Central memory CD8-positive, alpha-beta T cell (primary cell): ENCODE data around the gene TUT4.
"Not testable (repeated sequence)": the region's sequence is repeated elsewhere in the genome, so short reads cannot be mapped to it uniquely, and the experiment has no call there.

Experiments used
- ATAC-seq: fragments of 150-1000 bp; cut with Tn5 transposase; replicated peaks from 2 replicates; pipeline ENCODE4 v1.10.0; 2022; ENCODE audit warnings: mild to moderate bottlenecking, moderate FRiP score, moderate number of reproducible peaks; ENCODE audit not compliant: poor library complexity, severe bottlenecking; ENCODE audit errors: extremely low read depth
- DNase-seq, 2 donors: peaks; one replicate each; pipeline ENCODE4 v3.0.0; 2021; ENCODE audit warnings: low spot score in 2 of 2
- H3K27ac Mint-ChIP-seq: one replicate; pipeline ENCODE4 v1.8.0; 2022; ENCODE audit warnings: low read depth, mild to moderate bottlenecking, moderate library complexity, mixed read lengths
- H3K27me3 Mint-ChIP-seq: one replicate; pipeline ENCODE4 v1.8.0; 2022; ENCODE audit warnings: mixed read lengths
- H3K36me3 Mint-ChIP-seq: one replicate; pipeline ENCODE4 v1.8.0; 2022; ENCODE audit warnings: mild to moderate bottlenecking, moderate library complexity, mixed read lengths; ENCODE audit not compliant: insufficient read depth
- H3K4me1 Mint-ChIP-seq: one replicate; pipeline ENCODE4 v1.8.0; 2022; ENCODE audit warnings: mixed read lengths
- H3K4me3 Mint-ChIP-seq: one replicate; pipeline ENCODE4 v1.8.0; 2022; ENCODE audit warnings: mild to moderate bottlenecking, moderate library complexity, mixed read lengths
- H3K9me3 Mint-ChIP-seq: one replicate; pipeline ENCODE4 v1.8.0; 2022; ENCODE audit warnings: mixed read lengths

Gene TUT4

DNA sequence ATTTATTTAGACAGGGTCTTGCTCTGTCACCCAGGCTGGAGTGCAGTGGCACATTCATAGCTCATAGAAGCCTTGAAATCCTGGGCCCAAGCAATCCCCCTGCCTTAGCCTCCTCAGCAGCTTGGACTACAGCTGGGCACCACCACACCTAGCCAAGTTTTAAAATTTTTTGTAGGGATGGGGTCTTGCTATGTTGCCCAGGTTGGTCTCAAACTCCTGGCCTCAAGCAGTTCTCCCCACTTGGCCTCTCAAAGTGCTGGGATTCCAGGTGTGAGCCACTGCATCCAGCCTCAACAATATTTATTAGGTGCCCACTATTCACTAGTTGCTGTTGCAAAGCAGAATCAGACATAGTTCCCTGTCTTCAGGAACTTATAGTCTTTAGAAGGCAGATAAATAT is 35.1 kb upstream of the TUT4 start:
- Mint-ChIP-seq H3K4me3 (no peak overlapping the region), H3K27me3 (no peaks in the 10 kb centered on the region), H3K36me3 (no peaks in the 10 kb centered on the region), H3K27ac (no peak overlapping the region), H3K9me3 (no peaks in the 10 kb centered on the region), H3K4me1 (no peaks in the 10 kb centered on the region)
- no peak for DNase-seq
- no peak for ATAC-seq

DNA sequence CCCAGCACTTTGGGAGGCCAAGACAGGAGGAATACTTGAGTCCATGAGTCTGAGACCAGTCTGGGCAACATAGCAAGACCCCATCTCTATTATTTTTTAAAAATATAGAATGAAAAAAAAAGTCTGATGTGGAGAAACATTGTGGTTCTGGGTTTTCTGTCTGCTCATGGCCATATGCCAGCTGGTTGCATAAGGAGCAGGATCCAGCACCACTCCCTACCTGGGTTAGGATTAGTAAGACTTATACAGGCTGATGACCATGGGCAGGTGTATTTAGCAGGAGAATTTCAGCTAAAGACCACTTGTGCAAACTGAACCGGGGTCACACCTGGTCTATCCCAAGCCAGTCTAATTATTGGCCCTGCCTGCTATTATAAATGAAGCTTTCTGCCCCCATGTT is 32.6 kb upstream of the TUT4 start:
- H3K4me3 Mint-ChIP-seq, result no peak overlapping the region
- no peaks in the 10 kb centered on the region for H3K9me3 Mint-ChIP-seq
- no peak for ATAC-seq
- no peak overlapping the region for H3K27ac Mint-ChIP-seq
- DNase-seq, result no peak
- no peaks in the 10 kb centered on the region for H3K36me3 Mint-ChIP-seq
- H3K27me3 Mint-ChIP-seq, result no peaks in the 10 kb centered on the region
- H3K4me1 Mint-ChIP-seq, result no peaks in the 10 kb centered on the region

- no peak for DNase-seq
- Mint-ChIP-seq H3K27me3 (no peaks in the 10 kb centered on the region), H3K9me3 (no peaks in the 10 kb centered on the region), H3K36me3 (no peaks in the 10 kb centered on the region), H3K4me3 (no peak overlapping the region), H3K27ac (no peak overlapping the region), H3K4me1 (peaks cover 12% of the 10 kb centered on the region)
- ATAC-seq, result no peak
Observed at GRCh38 chr1:52582116-52582696, 29.3 kb upstream of the TUT4 start.

DNA sequence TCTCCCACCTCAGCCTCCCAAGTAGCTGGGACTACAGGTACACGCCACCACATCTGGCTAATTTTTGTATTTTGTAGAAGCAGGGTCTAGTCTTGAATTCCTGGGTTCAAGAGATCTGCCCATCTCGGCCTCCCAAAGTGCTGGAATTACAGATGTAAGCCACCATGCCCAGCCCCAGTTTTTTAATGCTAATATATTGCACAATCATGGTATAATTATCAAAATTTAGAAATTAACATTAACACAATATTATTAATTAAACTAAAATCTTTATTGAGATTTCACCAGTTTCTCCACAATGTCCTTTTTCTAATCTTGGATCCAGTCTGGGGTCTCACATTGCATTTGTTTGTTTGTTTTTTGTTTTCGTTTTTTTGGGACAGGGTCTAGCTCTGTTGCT is 27.4 kb upstream of the TUT4 start:
- DNase-seq, result no peak
- Mint-ChIP-seq H3K4me1 (peaks cover 12% of the 10 kb centered on the region), H3K27ac (no peak overlapping the region), H3K9me3 (no peaks in the 10 kb centered on the region), H3K36me3 (no peaks in the 10 kb centered on the region), H3K27me3 (no peaks in the 10 kb centered on the region), H3K4me3 (no peak overlapping the region)
- ATAC-seq, result no peak

DNA sequence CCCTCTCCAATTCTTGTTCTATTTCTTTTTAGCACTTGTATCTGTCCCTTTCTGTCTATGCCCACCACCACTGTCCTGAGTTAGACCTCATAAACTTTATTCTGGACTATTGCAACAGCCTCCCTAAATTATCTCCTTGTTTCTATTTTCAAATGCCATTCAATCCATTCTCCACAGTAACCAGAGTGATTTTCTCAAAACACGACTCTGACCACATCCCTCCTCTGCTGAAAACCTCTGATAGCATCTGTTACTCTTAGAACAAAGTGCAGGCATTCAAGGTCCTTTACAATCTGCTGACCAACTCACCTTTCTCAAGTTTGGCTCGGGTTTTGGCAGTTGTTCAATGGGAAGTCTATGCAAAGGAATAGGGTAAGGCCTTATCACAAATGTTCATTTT is 26.5 kb upstream of the TUT4 start:
- Mint-ChIP-seq H3K4me3 (no peak overlapping the region), H3K4me1 (peaks cover 12% of the 10 kb centered on the region), H3K9me3 (no peaks in the 10 kb centered on the region), H3K36me3 (no peaks in the 10 kb centered on the region), H3K27ac (peak overlapping the region; percentile 10), H3K27me3 (no peaks in the 10 kb centered on the region)
- DNase-seq, result no peak
- ATAC-seq, result no peak

- not testable (repeated sequence) for ATAC-seq, H3K4me3 Mint-ChIP-seq, DNase-seq, H3K36me3 Mint-ChIP-seq, H3K9me3 Mint-ChIP-seq, H3K27ac Mint-ChIP-seq, H3K27me3 Mint-ChIP-seq
- peaks cover 13% of the 10 kb centered on the region for H3K4me1 Mint-ChIP-seq
Observed at GRCh38 chr1:52578066-52578465, 25.2 kb upstream of the TUT4 start.

DNA sequence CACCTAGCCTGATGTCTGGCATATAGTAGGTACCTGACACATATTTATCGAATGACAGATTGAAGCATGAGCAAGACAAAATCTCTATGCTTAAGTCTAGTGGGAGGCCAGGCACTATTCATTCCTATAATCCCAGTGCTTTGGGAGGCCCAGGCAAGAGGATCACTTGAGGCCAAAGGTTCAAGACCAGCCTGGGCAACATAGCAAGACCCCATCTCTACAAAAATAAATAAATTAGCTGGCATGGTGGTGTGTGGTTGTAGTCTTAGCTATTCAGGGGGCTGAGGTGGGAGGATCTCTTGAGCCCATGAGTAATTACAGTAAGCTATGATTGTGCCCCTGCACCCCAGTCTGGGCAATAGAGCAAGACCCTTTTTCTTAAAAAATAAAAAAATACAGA is 23.2 kb upstream of the TUT4 start:
- H3K27ac Mint-ChIP-seq, result no peak overlapping the region
- H3K4me3 Mint-ChIP-seq, result no peak overlapping the region
- peaks cover 19% of the 10 kb centered on the region for H3K4me1 Mint-ChIP-seq
- H3K27me3 Mint-ChIP-seq, result no peaks in the 10 kb centered on the region
- H3K9me3 Mint-ChIP-seq, result no peaks in the 10 kb centered on the region
- H3K36me3 Mint-ChIP-seq, result peaks cover 1% of the 10 kb centered on the region
- ATAC-seq, result no peak
- DNase-seq, result no peak

DNA sequence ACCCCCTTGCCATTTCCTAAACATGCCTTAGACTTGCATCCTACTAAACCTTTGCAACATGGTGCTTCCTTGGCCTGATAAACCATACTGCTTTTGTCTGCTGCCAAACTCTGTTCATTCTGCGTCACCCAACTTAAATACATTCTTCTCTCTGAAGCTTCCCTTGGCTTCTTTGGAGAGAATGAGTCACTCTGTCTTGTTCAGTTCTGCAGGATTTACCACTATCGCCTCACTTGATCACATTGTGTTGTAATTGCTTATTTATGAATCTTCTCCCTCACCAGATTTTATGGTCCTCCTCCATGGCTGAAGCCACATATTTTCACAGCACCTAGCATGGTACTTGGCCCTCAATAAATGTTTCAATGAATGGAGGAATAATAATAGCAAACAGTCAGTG is 21.7 kb upstream of the TUT4 start:
- DNase-seq (no peak), ATAC-seq (no peak)
- H3K9me3 Mint-ChIP-seq, result no peaks in the 10 kb centered on the region
- no peak overlapping the region for H3K4me3 Mint-ChIP-seq
- peaks cover 1% of the 10 kb centered on the region for H3K36me3 Mint-ChIP-seq
- H3K27me3 Mint-ChIP-seq, result no peaks in the 10 kb centered on the region
- H3K27ac Mint-ChIP-seq, result no peak overlapping the region
- H3K4me1 Mint-ChIP-seq, result peaks cover 16% of the 10 kb centered on the region

- H3K4me1 Mint-ChIP-seq, result peaks cover 17% of the 10 kb centered on the region
- no peak for DNase-seq
- H3K27ac Mint-ChIP-seq, result no peak overlapping the region
Observed at GRCh38 chr1:52572387-52572786, 19.5 kb upstream of the TUT4 start.

DNA sequence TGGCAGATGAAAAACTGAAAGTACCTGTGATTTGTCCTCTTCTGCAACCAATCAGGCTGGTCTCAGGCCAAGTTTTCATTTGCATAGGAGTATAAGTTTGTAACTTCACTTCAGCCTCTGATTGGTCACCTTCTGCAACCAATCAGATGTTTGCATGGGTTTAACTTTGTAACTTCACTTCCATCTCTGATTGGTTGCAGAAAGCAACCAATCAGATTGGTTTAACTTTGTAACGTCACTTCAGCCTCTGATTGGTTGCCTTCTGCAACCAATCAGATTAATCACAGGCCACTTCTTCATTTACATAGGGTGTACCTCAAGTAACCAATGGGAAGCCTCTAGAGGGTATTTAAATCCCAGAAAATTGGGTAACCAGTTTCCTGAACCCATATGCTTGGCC is 18.9 kb upstream of the TUT4 start:
- no peak overlapping the region for H3K4me3 Mint-ChIP-seq
- no peak overlapping the region for H3K27ac Mint-ChIP-seq
- no peak for DNase-seq
- H3K4me1 Mint-ChIP-seq, result peaks cover 17% of the 10 kb centered on the region
- H3K36me3 Mint-ChIP-seq, result peaks cover 1% of the 10 kb centered on the region
- no peaks in the 10 kb centered on the region for H3K9me3 Mint-ChIP-seq
- no peaks in the 10 kb centered on the region for H3K27me3 Mint-ChIP-seq
- ATAC-seq, result no peak

More at GRCh38 chr1:52572387-52572786, 19.5 kb upstream of the TUT4 start:
- Mint-ChIP-seq H3K4me3 (no peak overlapping the region), H3K27me3 (no peaks in the 10 kb centered on the region), H3K9me3 (no peaks in the 10 kb centered on the region), H3K36me3 (peaks cover 1% of the 10 kb centered on the region)
- ATAC-seq, result no peak

- no peak overlapping the region for H3K27ac Mint-ChIP-seq
- H3K4me3 Mint-ChIP-seq, result no peak overlapping the region
- H3K9me3 Mint-ChIP-seq, result no peaks in the 10 kb centered on the region
- no peak for ATAC-seq
- DNase-seq, result no peak
- H3K4me1 Mint-ChIP-seq, result peaks cover 17% of the 10 kb centered on the region
- H3K36me3 Mint-ChIP-seq, result peaks cover 1% of the 10 kb centered on the region
- H3K27me3 Mint-ChIP-seq, result no peaks in the 10 kb centered on the region
Observed at GRCh38 chr1:52569449-52570210, 16.7 kb upstream of the TUT4 start.

DNA sequence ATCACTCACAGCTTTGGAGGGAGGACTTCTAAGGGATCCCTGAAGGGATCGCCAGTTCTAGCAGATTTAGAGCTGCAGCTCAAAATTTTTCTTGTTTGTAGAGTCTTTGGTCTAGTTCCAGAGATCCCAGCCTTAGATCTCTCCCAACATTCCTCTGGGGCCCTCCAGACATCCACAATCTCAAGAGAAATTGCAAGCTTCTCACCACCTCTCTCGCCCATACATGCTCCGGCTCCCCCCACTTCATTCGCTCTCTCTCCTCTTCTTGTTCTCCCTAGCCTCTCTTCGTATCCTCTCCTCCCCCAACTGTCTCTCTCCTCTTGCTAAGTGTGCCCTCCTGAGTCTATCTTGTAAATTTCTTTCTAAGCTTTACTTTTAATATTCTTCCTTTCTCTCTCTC is 15.1 kb upstream of the TUT4 start:
- no peak for DNase-seq
- no peak overlapping the region for H3K4me3 Mint-ChIP-seq

GRCh38 chr1:52562766-52563165 is 9.9 kb upstream of the TUT4 start:
- H3K4me1 Mint-ChIP-seq, result peaks cover under 1% of the 10 kb centered on the region
- H3K4me3 Mint-ChIP-seq, result no peak overlapping the region
- DNase-seq (no peak), ATAC-seq (no peak)
- H3K27ac Mint-ChIP-seq, result no peak overlapping the region
- peaks cover under 1% of the 10 kb centered on the region for H3K36me3 Mint-ChIP-seq
- H3K9me3 Mint-ChIP-seq, result no peaks in the 10 kb centered on the region
- no peaks in the 10 kb centered on the region for H3K27me3 Mint-ChIP-seq

More for the DNA sequence above, 15.1 kb upstream of the TUT4 start:
- ATAC-seq, result no peak
- no peaks in the 10 kb centered on the region for H3K27me3 Mint-ChIP-seq
- H3K9me3 Mint-ChIP-seq, result no peaks in the 10 kb centered on the region
- no peak overlapping the region for H3K27ac Mint-ChIP-seq
- peaks cover 14% of the 10 kb centered on the region for H3K4me1 Mint-ChIP-seq
- H3K36me3 Mint-ChIP-seq, result peaks cover 1% of the 10 kb centered on the region
